Hepatocyte (in vitro differentiated cells): ENCODE results near the gene DDX56. TPM values are rescaled to one million over a fixed set of nuclear protein-coding genes. Genes with fewer than 3 reads are reported as not detected.

Experiments used
- DNase-seq: peaks from one replicate; pipeline ENCODE4 v3.0.0-alpha.2; 2016; ENCODE audit warnings: low spot score
- H2AFZ ChIP-seq: fragments of 200-600 bp; sonication (generic); 2 replicates; pipeline ENCODE4 v1.6.0; 2016; ENCODE audit warnings: antibody characterized with exemption, mild to moderate bottlenecking
- H3K27ac ChIP-seq: fragments of 200-600 bp; sonication (generic); 2 replicates; pipeline ENCODE4 v1.5.1; 2016; ENCODE audit warnings: mild to moderate bottlenecking
- H3K27me3 ChIP-seq: fragments of 200-600 bp; sonication (generic); 2 replicates; pipeline ENCODE4 v1.6.1; 2016
- H3K36me3 ChIP-seq: fragments of 200-600 bp; sonication (generic); replicated peaks from 2 replicates; pipeline ENCODE4 v1.5.1; 2016; ENCODE audit warnings: low read depth; ENCODE audit not compliant: insufficient read depth
- H3K4me1 ChIP-seq: fragments of 200-600 bp; sonication (generic); 2 replicates; pipeline ENCODE4 v1.5.1; 2016; ENCODE audit warnings: mild to moderate bottlenecking, moderate library complexity; ENCODE audit not compliant: insufficient read depth
- H3K4me2 ChIP-seq: fragments of 200-600 bp; sonication (generic); 2 replicates; pipeline ENCODE4 v1.6.0; 2016
- H3K4me3 ChIP-seq: fragments of 200-600 bp; sonication (generic); 2 replicates; pipeline ENCODE4 v1.5.1; 2016; ENCODE audit warnings: mild to moderate bottlenecking
- H3K79me2 ChIP-seq: fragments of 200-600 bp; sonication (generic); 2 replicates; pipeline ENCODE4 v1.6.0; 2017; ENCODE audit warnings: mild to moderate bottlenecking
- H3K9me2 ChIP-seq: fragments of 200-600 bp; sonication (generic); replicated peaks from 2 replicates; pipeline ENCODE4 v1.6.0; 2017; ENCODE audit warnings: mild to moderate bottlenecking; ENCODE audit not compliant: insufficient read depth
- H3K9me3 ChIP-seq: fragments of 200-600 bp; sonication (generic); 2 replicates; pipeline ENCODE4 v1.5.1; 2016; ENCODE audit warnings: low read depth, mild to moderate bottlenecking
- H4K20me1 ChIP-seq: fragments of 200-600 bp; sonication (generic); 2 replicates; pipeline ENCODE4 v1.6.0; 2016; ENCODE audit warnings: mild to moderate bottlenecking; ENCODE audit not compliant: insufficient read depth, poor library complexity, severe bottlenecking
- EZH2 ChIP-seq: fragments of 200-600 bp; sonication (generic); IDR thresholded peaks from 2 replicates; pipeline ENCODE4 v1.6.1; 2016; ENCODE audit warnings: antibody characterized with exemption, mild to moderate bottlenecking, borderline replicate concordance
- EZH2phosphoT487 ChIP-seq: fragments of 200-600 bp; sonication (generic); IDR thresholded peaks from one replicate; pipeline ENCODE4 v1.6.1; 2018; ENCODE audit warnings: antibody characterized with exemption, mild to moderate bottlenecking, low read depth, moderate library complexity; ENCODE audit not compliant: unreplicated experiment, severe bottlenecking
- WGBS: methylation state at CpG from one replicate; pipeline ENCODE4 v1.1.6; 2016; ENCODE audit warnings: low lambda C conversion rate; ENCODE audit errors: missing lambda C conversion rate; 5-methylcytosine and 5-hydroxymethylcytosine counted together
- polyA plus RNA-seq: library from polyadenylated mRNA; unstranded; fragments of >200 nt; fragmentation: Nextera tagmentation; extraction: Ambion mirVana; gene quantifications from 2 replicates; pipeline ENCODE4 v1.2.1, GENCODE V29; 2016
- total RNA-seq: library from RNA; depleted of rRNA; stranded (reverse); fragments of >200 nt; gene quantifications from 2 replicates; pipeline ENCODE4 v1.2.3, GENCODE V29; 2014
- TF ChIP-seq, protein P1 (sequence below): fragments of 200-600 bp; sonication (generic); IDR thresholded peaks from 2 replicates; pipeline ENCODE4 v1.5.1; 2016; ENCODE audit warnings: antibody characterized with exemption, mild to moderate bottlenecking; ENCODE audit not compliant: poor library complexity

DDX56 gene
- total and polyA plus RNA-seq, 2 experiments from 2014 or later, result 57.1 to 85.0 TPM

- H3K27ac ChIP-seq, result no peak overlapping the region
- 94% methylated on average over 2 of the region's 2 CpGs for WGBS
- H4K20me1 ChIP-seq, result no peaks in the 10 kb centered on the region
Observed at GRCh38 chr7:44576228-44576627, 2.5 kb upstream of the DDX56 start.

DNA sequence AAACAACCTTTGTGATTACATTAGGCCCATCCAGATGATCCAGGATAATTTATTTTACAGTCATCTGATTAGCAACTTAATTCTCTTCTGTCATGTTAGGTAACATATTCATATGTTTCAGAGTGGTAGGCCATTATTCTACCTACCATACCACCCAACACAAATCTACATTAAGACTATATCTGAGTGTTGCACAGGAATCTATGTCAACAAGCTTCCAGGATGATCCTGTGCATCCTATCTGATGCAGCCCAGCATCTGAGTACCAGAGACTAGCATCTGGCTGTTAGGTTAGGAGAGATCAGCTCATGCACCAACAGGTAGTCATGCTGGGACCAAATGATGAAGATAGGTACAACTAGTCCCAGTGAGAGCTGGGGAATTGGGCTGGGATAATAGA lies 1.3 kb upstream of the DDX56 start:
- TF ChIP-seq, protein P1, sequence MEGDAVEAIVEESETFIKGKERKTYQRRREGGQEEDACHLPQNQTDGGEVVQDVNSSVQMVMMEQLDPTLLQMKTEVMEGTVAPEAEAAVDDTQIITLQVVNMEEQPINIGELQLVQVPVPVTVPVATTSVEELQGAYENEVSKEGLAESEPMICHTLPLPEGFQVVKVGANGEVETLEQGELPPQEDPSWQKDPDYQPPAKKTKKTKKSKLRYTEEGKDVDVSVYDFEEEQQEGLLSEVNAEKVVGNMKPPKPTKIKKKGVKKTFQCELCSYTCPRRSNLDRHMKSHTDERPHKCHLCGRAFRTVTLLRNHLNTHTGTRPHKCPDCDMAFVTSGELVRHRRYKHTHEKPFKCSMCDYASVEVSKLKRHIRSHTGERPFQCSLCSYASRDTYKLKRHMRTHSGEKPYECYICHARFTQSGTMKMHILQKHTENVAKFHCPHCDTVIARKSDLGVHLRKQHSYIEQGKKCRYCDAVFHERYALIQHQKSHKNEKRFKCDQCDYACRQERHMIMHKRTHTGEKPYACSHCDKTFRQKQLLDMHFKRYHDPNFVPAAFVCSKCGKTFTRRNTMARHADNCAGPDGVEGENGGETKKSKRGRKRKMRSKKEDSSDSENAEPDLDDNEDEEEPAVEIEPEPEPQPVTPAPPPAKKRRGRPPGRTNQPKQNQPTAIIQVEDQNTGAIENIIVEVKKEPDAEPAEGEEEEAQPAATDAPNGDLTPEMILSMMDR, result no peak
- TF ChIP-seq EZH2phosphoT487, result no peak
- no peak for TF ChIP-seq EZH2
- Histone ChIP-seq H4K20me1 (no peaks in the 10 kb centered on the region), H2AFZ (no peak overlapping the region), H3K79me2 (peaks cover 67% of the 10 kb centered on the region), H3K4me1 (peaks cover 13% of the 10 kb centered on the region), H3K36me3 (no peaks in the 10 kb centered on the region), H3K4me3 (no peak overlapping the region), H3K9me2 (no peaks in the 10 kb centered on the region), H3K9me3 (no peaks in the 10 kb centered on the region), H3K27ac (peak overlapping the region; percentile 88), H3K4me2 (peak overlapping the region; percentile 90), H3K27me3 (no peaks in the 10 kb centered on the region)
- no peak for DNase-seq

More at GRCh38 chr7:44576228-44576627, 2.5 kb upstream of the DDX56 start:
- H3K79me2 ChIP-seq, result peaks cover 69% of the 10 kb centered on the region
- TF ChIP-seq, protein P1, result no peak
- no peak for TF ChIP-seq EZH2
- TF ChIP-seq EZH2phosphoT487, result no peak
- no peak for DNase-seq
- H3K4me2 ChIP-seq, result no peak overlapping the region
- peaks cover 21% of the 10 kb centered on the region for H3K4me1 ChIP-seq
- H3K4me3 ChIP-seq, result no peak overlapping the region
- H3K9me2 ChIP-seq, result no peaks in the 10 kb centered on the region
- H3K36me3 ChIP-seq, result no peaks in the 10 kb centered on the region
- H3K9me3 ChIP-seq, result no peaks in the 10 kb centered on the region
- H3K27me3 ChIP-seq, result no peaks in the 10 kb centered on the region
- no peak overlapping the region for H2AFZ ChIP-seq

- Histone ChIP-seq H3K79me2 (peaks cover 60% of the 10 kb centered on the region), H3K36me3 (no peaks in the 10 kb centered on the region), H3K9me2 (no peaks in the 10 kb centered on the region), H3K4me1 (peaks cover 13% of the 10 kb centered on the region), H4K20me1 (no peaks in the 10 kb centered on the region), H3K27ac (peak overlapping the region; percentile 88), H3K9me3 (no peaks in the 10 kb centered on the region), H3K4me2 (peak overlapping the region; percentile 90), H3K27me3 (no peaks in the 10 kb centered on the region), H3K4me3 (peak overlapping the region; percentile 63), H2AFZ (peak overlapping the region; percentile 39)
- 50% methylated on average over 18 of the region's 18 CpGs for WGBS
- DNase-seq, result no peak
- TF ChIP-seq EZH2phosphoT487, result no peak
- TF ChIP-seq, protein P1, result no peak
- no peak for TF ChIP-seq EZH2
Observed at GRCh38 chr7:44574287-44574872, 672 bp upstream of the DDX56 start.
